ENCODE results near the gene HOXC11.

HOXC11 gene

DNA sequence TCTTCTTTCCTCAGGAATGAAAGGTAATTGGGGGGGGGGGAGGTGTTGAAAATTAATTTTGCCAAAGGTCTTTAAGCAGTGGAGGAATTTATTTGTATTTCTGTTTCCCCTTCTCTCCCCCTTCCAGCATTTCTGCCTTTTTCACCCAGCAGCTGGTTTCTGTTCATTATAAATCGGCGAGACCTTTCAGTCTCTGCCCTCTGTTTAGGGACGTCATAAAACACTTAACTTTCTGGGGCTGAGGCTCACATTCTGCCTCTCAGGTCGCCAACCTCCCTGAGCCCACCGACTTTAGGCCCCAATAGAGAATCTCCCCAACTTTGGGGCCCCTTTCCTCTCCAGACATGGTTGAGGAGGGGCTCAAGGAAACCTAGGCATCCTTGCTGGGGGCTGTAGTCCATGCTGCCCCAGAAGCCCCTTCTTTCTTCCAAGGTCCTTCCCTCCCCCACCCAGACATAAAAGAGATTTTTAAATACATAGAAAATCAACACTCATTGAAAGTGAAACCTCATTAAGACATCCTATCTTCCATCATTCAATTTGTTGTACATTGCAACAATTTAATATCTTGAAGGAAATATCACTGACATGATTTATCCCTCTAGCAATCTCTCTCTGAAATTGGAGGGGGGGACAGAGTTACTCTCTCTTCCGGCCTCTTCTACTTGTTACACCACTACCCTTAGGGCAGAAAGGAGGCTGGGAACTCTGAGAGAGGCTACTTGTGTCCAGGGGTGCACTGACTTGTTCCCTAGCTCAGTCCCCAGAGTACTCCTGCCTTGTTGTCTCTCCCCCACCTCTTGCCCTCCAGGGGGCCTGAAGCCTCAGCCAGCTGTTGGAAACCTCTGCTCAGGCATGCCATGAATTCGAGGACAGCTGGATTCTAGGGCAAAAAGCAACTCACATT lies 52.8 kb downstream of the HOXC11 start:
- DNase-seq, result no peak

DNA sequence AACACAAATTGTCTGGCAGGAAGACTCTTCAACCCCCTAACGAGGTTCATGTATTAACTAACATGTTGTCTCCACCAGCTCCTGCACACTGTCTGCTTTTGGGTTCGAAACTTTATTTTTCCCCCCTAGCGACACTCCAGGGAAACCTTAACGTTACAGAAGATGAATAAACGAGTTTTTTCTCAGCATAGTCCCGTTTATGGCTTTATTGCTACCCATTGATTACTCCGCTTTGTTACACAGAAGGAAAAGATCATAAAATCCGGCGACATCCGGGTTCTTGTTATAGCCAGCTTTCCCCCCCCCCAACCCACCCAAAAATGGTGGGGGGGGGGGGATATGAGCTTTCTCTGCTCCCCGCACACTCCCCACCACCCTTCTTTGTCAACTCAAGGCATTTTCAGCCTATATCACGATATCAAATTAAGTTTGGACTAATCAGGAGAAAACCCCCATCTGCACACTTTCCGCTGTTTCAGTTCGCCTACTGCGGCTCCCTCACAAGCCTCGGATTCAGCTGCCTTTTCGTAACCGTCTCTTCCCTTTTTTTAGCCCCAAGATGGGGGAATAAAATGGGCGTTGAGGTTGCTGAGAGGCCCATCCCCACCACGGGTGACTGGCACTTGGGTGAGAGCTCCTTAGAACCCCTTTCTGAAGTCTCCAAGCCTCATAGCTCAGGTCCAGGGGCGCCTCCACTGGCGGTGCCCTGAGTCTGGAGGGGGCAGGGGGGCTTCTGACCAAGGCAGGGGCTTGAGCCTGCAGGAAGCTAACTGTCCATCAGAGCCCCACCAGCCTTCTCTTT lies 53.9 kb downstream of the HOXC11 start:
- no peak for DNase-seq
